ENCODE data around the gene AHCYL1. TPM values are rescaled to one million over a fixed set of nuclear protein-coding genes. Genes with fewer than 3 reads are reported as not detected.

The AHCYL1 gene
- total RNA-seq, 1 experiment from 2014 or later, result 92.0 TPM

- RAD21 ChIA-PET (ENCODE audit: low non-redundant PET in 1 of 2, low total read pairs in 2 of 2, uncharacterized antibody in 2 of 2, unreplicated experiment in 2 of 2), result no interaction called here
- H3K4me3 ChIP-seq (replicated peaks in 1 of 2; ENCODE audit: low read depth in 1 of 2, low read length in 2 of 2), result no peak overlapping the region
- peaks cover 36% of the 10 kb centered on the region for H3K79me2 ChIP-seq (ENCODE audit: insufficient read depth, low read length)
- peaks cover 34 to 40% of the 10 kb centered on the region in 2 experiments for H3K36me3 ChIP-seq (ENCODE audit: control insufficient read depth in 1 of 2, insufficient read depth in 2 of 2, low read length in 2 of 2)
- CTCF ChIA-PET, result interaction anchor here (1.0 to 2.8 kb wide), 3 partner anchors 21 to 232 kb away, joined by 3 to 10 read pairs (median 10); partner anchors contain the start of gene AHCYL1
- no peak overlapping the region for H3K9ac ChIP-seq (ENCODE audit: low read length)
- H3K9me2 ChIP-seq (ENCODE audit: insufficient read depth), result no peaks in the 10 kb centered on the region
- no peak overlapping the region for H2AFZ ChIP-seq (ENCODE audit: low read depth, low read length, poor library complexity, severe bottlenecking)
- no peak overlapping the region for H3K4me2 ChIP-seq (ENCODE audit: low read length)
- H3K27ac ChIP-seq (ENCODE audit: low read depth, low read length), result no peak overlapping the region
- no peaks in the 10 kb centered on the region for H3K9me3 ChIP-seq (ENCODE audit: control insufficient read depth in 1 of 2, insufficient read depth in 1 of 2, low read depth in 1 of 2, low read length in 2 of 2)
- DNase-seq (ENCODE audit: low read depth, low spot score) (no peak), ATAC-seq (no peak)
- H3K27me3 ChIP-seq (ENCODE audit: insufficient read depth, low read length), result no peaks in the 10 kb centered on the region
- H3K4me1 ChIP-seq (ENCODE audit: control insufficient read depth in 1 of 2, insufficient read depth in 2 of 2, low read length in 2 of 2), result peaks cover 13 to 14% of the 10 kb centered on the region in 2 experiments
- intact Hi-C loops (cut with micrococcal nuclease), result no loop called here
- BruUV-seq (replicated peaks), result no TSS peak
- TF ChIP-seq ELF1 (IDR thresholded peaks at IDR 0.05; ENCODE audit: borderline replicate concordance, low read depth), result no peak
- TF ChIP-seq, protein P1, sequence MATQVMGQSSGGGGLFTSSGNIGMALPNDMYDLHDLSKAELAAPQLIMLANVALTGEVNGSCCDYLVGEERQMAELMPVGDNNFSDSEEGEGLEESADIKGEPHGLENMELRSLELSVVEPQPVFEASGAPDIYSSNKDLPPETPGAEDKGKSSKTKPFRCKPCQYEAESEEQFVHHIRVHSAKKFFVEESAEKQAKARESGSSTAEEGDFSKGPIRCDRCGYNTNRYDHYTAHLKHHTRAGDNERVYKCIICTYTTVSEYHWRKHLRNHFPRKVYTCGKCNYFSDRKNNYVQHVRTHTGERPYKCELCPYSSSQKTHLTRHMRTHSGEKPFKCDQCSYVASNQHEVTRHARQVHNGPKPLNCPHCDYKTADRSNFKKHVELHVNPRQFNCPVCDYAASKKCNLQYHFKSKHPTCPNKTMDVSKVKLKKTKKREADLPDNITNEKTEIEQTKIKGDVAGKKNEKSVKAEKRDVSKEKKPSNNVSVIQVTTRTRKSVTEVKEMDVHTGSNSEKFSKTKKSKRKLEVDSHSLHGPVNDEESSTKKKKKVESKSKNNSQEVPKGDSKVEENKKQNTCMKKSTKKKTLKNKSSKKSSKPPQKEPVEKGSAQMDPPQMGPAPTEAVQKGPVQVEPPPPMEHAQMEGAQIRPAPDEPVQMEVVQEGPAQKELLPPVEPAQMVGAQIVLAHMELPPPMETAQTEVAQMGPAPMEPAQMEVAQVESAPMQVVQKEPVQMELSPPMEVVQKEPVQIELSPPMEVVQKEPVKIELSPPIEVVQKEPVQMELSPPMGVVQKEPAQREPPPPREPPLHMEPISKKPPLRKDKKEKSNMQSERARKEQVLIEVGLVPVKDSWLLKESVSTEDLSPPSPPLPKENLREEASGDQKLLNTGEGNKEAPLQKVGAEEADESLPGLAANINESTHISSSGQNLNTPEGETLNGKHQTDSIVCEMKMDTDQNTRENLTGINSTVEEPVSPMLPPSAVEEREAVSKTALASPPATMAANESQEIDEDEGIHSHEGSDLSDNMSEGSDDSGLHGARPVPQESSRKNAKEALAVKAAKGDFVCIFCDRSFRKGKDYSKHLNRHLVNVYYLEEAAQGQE (IDR thresholded peaks at IDR 0.05; ENCODE audit: low read depth), result no peak
- TF ChIP-seq, protein P2, sequence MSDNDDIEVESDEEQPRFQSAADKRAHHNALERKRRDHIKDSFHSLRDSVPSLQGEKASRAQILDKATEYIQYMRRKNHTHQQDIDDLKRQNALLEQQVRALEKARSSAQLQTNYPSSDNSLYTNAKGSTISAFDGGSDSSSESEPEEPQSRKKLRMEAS (IDR thresholded peaks at IDR 0.05), result no peak
- no peak for TF ChIP-seq ZFX (IDR thresholded peaks at IDR 0.05)
- TF ChIP-seq CEBPB (IDR thresholded peaks at IDR 0.05; ENCODE audit: low read depth), result no peak
- no peak for TF ChIP-seq YY1 (IDR thresholded peaks at IDR 0.05; ENCODE audit: extremely low read depth, insufficient replicate concordance, low read depth, low read length)
- TF ChIP-seq ATF3 (IDR thresholded peaks at IDR 0.05), result no peak
- TF ChIP-seq, protein P3, sequence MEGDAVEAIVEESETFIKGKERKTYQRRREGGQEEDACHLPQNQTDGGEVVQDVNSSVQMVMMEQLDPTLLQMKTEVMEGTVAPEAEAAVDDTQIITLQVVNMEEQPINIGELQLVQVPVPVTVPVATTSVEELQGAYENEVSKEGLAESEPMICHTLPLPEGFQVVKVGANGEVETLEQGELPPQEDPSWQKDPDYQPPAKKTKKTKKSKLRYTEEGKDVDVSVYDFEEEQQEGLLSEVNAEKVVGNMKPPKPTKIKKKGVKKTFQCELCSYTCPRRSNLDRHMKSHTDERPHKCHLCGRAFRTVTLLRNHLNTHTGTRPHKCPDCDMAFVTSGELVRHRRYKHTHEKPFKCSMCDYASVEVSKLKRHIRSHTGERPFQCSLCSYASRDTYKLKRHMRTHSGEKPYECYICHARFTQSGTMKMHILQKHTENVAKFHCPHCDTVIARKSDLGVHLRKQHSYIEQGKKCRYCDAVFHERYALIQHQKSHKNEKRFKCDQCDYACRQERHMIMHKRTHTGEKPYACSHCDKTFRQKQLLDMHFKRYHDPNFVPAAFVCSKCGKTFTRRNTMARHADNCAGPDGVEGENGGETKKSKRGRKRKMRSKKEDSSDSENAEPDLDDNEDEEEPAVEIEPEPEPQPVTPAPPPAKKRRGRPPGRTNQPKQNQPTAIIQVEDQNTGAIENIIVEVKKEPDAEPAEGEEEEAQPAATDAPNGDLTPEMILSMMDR (IDR thresholded peaks at IDR 0.05 in 2 of 3, conservative IDR thresholded peaks at IDR 0.05 in 1 of 3; ENCODE audit: borderline replicate concordance in 1 of 3, insufficient read depth in 1 of 3, low read depth in 2 of 3, low read length in 2 of 3), result no peak
- no peak for TF ChIP-seq FOSL1 (IDR thresholded peaks at IDR 0.05; ENCODE audit: low read depth)
- H4K20me1 ChIP-seq (ENCODE audit: insufficient read depth), result 0 out of 2 replicates have a peak, but pooled peaks cover 5% of the 10 kb centered on the region
- POLR2A ChIA-PET, result no interaction called here
Observed at GRCh38 chr1:110008971-110009565, 24.5 kb downstream of the AHCYL1 start.
